HEK293 (cell line): Measurements from ENCODE around the gene CNIH3.

Experiments used
- CTCF ChIA-PET: fragments of 350-600 bp; formaldehyde crosslinking; extraction: SDS; loops from one replicate; lab custom pipeline; 2021; ENCODE audit warnings: antibody characterized with exemption; lab: Yijun Ruan, JAX
- POLR2A ChIA-PET: fragments of 300-600 bp; formaldehyde crosslinking; extraction: SDS; loops from one replicate; lab custom pipeline; 2020; ENCODE audit warnings: antibody characterized with exemption, inconsistent platforms; lab: Yijun Ruan, JAX
- H3K27ac ChIP-seq: fragments of 200-500 bp; sonication (Bioruptor generic); 2 replicates; pipeline ENCODE4 v1.5.1; 2014; ENCODE audit warnings: low read depth, low read length, control low read depth, inconsistent platforms; ENCODE audit errors: extremely low read depth
- H3K36me3 ChIP-seq, 2 experiments: fragments of 200-500 bp in 1 of 2; sonication (Bioruptor generic) in 1 of 2; 1 replicate in 1 of 2; 2 replicates in 1 of 2; pipeline ENCODE4 v1.5.1; 2014 to 2017; ENCODE audit warnings: inconsistent platforms in 2 of 2, low read length in 2 of 2; ENCODE audit not compliant: control insufficient read depth in 2 of 2, insufficient read depth in 1 of 2
- H3K4me1 ChIP-seq: fragments of 200-500 bp; sonication (Bioruptor generic); 2 replicates; pipeline ENCODE4 v1.5.1; 2014; ENCODE audit warnings: mild to moderate bottlenecking, low read length, inconsistent platforms; ENCODE audit not compliant: control insufficient read depth, insufficient read depth
- H3K4me3 ChIP-seq: 2 replicates; pipeline ENCODE4 v1.5.1; 2011; ENCODE audit warnings: low read depth, mild to moderate bottlenecking, control low read depth, low read length, moderate library complexity
- H3K9me3 ChIP-seq: fragments of 200-500 bp; sonication (Bioruptor generic); 2 replicates; pipeline ENCODE4 v1.5.1; 2014; ENCODE audit warnings: low read depth, low read length, inconsistent platforms; ENCODE audit not compliant: control insufficient read depth, insufficient read depth
- BCL6B ChIP-seq: fragments of 450-650 bp; formaldehyde crosslinking; IDR thresholded peaks from 2 replicates; pipeline ENCODE4 v1.5.1; 2017; ENCODE audit warnings: missing biosample characterization, missing genetic modification characterization
- ELK4 ChIP-seq: IDR thresholded peaks from 2 replicates; pipeline ENCODE4 v1.6.1; 2011; ENCODE audit warnings: mild to moderate bottlenecking, low read depth, low read length, borderline replicate concordance
- GLI2 ChIP-seq: fragments of 450-650 bp; formaldehyde crosslinking; IDR thresholded peaks from 2 replicates; pipeline ENCODE4; 2017; ENCODE audit warnings: missing biosample characterization, missing genetic modification characterization, low read depth, borderline replicate concordance
- HOXD13 ChIP-seq: sonication (generic); formaldehyde crosslinking; IDR thresholded peaks from 2 replicates; pipeline ENCODE4 v1.8.0; 2022; ENCODE audit warnings: missing genetic modification reagents, borderline replicate concordance
- SP7 ChIP-seq: fragments of 450-650 bp; formaldehyde crosslinking; IDR thresholded peaks from 2 replicates; pipeline ENCODE4 v1.5.1; 2016; ENCODE audit warnings: missing biosample characterization, missing genetic modification characterization
- TSHZ1 ChIP-seq: fragments of 450-650 bp; formaldehyde crosslinking; IDR thresholded peaks from 2 replicates; pipeline ENCODE4 v1.5.1; 2016; ENCODE audit warnings: missing biosample characterization, missing genetic modification characterization, borderline replicate concordance
- ZFHX2 ChIP-seq: fragments of 450-650 bp; formaldehyde crosslinking; conservative IDR thresholded peaks from 2 replicates; pipeline ENCODE4 v1.5.1; 2016; ENCODE audit warnings: missing biosample characterization, missing genetic modification characterization
- ZFP37 ChIP-seq: fragments of 450-650 bp; formaldehyde crosslinking; IDR thresholded peaks from 2 replicates; pipeline ENCODE4 v1.5.1; 2016; ENCODE audit warnings: missing biosample characterization, missing genetic modification characterization
- ZNF221 ChIP-seq: fragments of 450-650 bp; formaldehyde crosslinking; IDR thresholded peaks from 2 replicates; pipeline ENCODE4 v1.5.1; 2017; ENCODE audit warnings: missing biosample characterization, missing genetic modification characterization, borderline replicate concordance
- ZNF239 ChIP-seq: fragments of 450-650 bp; formaldehyde crosslinking; IDR thresholded peaks from 2 replicates; pipeline ENCODE4 v1.5.1; 2016; ENCODE audit warnings: missing biosample characterization, missing genetic modification characterization
- ZNF248 ChIP-seq: fragments of 450-650 bp; formaldehyde crosslinking; IDR thresholded peaks from 2 replicates; pipeline ENCODE4 v1.5.1; 2017; ENCODE audit warnings: missing biosample characterization, missing genetic modification characterization
- ZNF266 ChIP-seq: fragments of 450-650 bp; formaldehyde crosslinking; IDR thresholded peaks from 2 replicates; pipeline ENCODE4 v1.5.1; 2016; ENCODE audit warnings: missing biosample characterization, missing genetic modification characterization, low read depth
- ZNF350 ChIP-seq: fragments of 450-650 bp; formaldehyde crosslinking; IDR thresholded peaks from 2 replicates; pipeline ENCODE4 v1.5.0; 2017; ENCODE audit warnings: missing biosample characterization, mild to moderate bottlenecking, missing genetic modification characterization
- ZNF366 ChIP-seq: fragments of 450-650 bp; formaldehyde crosslinking; conservative IDR thresholded peaks from 2 replicates; pipeline ENCODE4 v1.5.1; 2016; ENCODE audit warnings: missing biosample characterization, missing genetic modification characterization
- ZNF416 ChIP-seq: fragments of 450-650 bp; formaldehyde crosslinking; IDR thresholded peaks from 2 replicates; pipeline ENCODE4 v1.5.1; 2016; ENCODE audit warnings: missing biosample characterization, missing genetic modification characterization
- ZNF423 ChIP-seq: fragments of 450-650 bp; formaldehyde crosslinking; IDR thresholded peaks from 2 replicates; pipeline ENCODE4 v1.5.1; 2016; ENCODE audit warnings: missing biosample characterization, missing genetic modification characterization
- ZNF449 ChIP-seq: fragments of 450-650 bp; formaldehyde crosslinking; IDR thresholded peaks from 2 replicates; pipeline ENCODE4 v1.5.1; 2017; ENCODE audit warnings: missing biosample characterization, mild to moderate bottlenecking, missing genetic modification characterization, moderate library complexity
- ZNF473 ChIP-seq: fragments of 450-650 bp; formaldehyde crosslinking; IDR thresholded peaks from 2 replicates; pipeline ENCODE4 v1.5.1; 2017; ENCODE audit warnings: missing biosample characterization, missing genetic modification characterization
- ZNF514 ChIP-seq: fragments of 450-650 bp; formaldehyde crosslinking; IDR thresholded peaks from 2 replicates; pipeline ENCODE4 v1.5.1; 2016; ENCODE audit warnings: missing biosample characterization, missing genetic modification characterization
- ZNF621 ChIP-seq: fragments of 450-650 bp; formaldehyde crosslinking; IDR thresholded peaks from 2 replicates; pipeline ENCODE4 v1.5.1; 2017; ENCODE audit warnings: missing biosample characterization, missing genetic modification characterization
- ZNF776 ChIP-seq: fragments of 450-650 bp; formaldehyde crosslinking; IDR thresholded peaks from 2 replicates; pipeline ENCODE4 v1.5.0; 2017; ENCODE audit warnings: missing biosample characterization, missing genetic modification characterization, borderline replicate concordance
- ZNF837 ChIP-seq: fragments of 450-650 bp; formaldehyde crosslinking; IDR thresholded peaks from 2 replicates; pipeline ENCODE4 v1.5.1; 2016; ENCODE audit warnings: missing biosample characterization, missing genetic modification characterization
- ZSCAN5A ChIP-seq: fragments of 450-650 bp; formaldehyde crosslinking; IDR thresholded peaks from 2 replicates; pipeline ENCODE4 v1.5.1; 2016; ENCODE audit warnings: missing biosample characterization, missing genetic modification characterization

CNIH3 gene

GRCh38 chr1:224594360-224594759 lies 21.8 kb upstream of the CNIH3 start:
- POLR2A ChIA-PET = no interaction called here
- Histone ChIP-seq H3K4me1 (no peaks in the 10 kb centered on the region), H3K4me3 (no peak overlapping the region), H3K9me3 (no peaks in the 10 kb centered on the region), H3K36me3 (no peaks in the 10 kb centered on the region), H3K27ac (no peak overlapping the region)
- peak; percentile 94 for TF ChIP-seq ZNF266 (tag by site-specific recombination)
- no peak for TF ChIP-seq ZNF239 (tag by site-specific recombination)
- CTCF ChIA-PET = interaction anchor here (0.6 to 2.7 kb wide), 2 partner anchors 81 to 1316 kb away, joined by 3 to 12 read pairs; no protein-coding TSS in a partner anchor

- TF ChIP-seq ZNF248 (no peak), BCL6B (tag by site-specific recombination) (no peak), ZNF423 (tag by site-specific recombination) (no peak), ZNF621 (tag by site-specific recombination) (no peak), ZNF350 (no peak), ZNF416 (tag by site-specific recombination) (no peak), ZNF837 (tag by site-specific recombination) (no peak), ZNF776 (tag by site-specific recombination) (no peak), ZNF514 (tag by site-specific recombination) (no peak), HOXD13 (CRISPR knock-in tag) (no peak), ELK4 (no peak), ZFP37 (tag by site-specific recombination) (no peak)
- no peaks in the 10 kb centered on the region for H3K36me3 ChIP-seq
- no peak overlapping the region for H3K4me3 ChIP-seq
- H3K4me1 ChIP-seq = no peaks in the 10 kb centered on the region
- POLR2A ChIA-PET = no interaction called here
- CTCF ChIA-PET = interaction anchor here (0.6 to 1.0 kb wide), 3 partner anchors 17 to 257 kb away, joined by 3 to 5 read pairs (median 3); no protein-coding TSS in a partner anchor
- no peaks in the 10 kb centered on the region for H3K9me3 ChIP-seq
- H3K27ac ChIP-seq = no peak overlapping the region
These were observed 21.3 kb upstream of the CNIH3 start for GRCh38 chr1:224594851-224595250.

- no peak overlapping the region for H3K4me3 ChIP-seq
- ChIA-PET POLR2A (no interaction called here), CTCF (interaction anchor here (0.6 to 1.1 kb wide), 2 partner anchors 20 to 142 kb away, joined by 3 to 4 read pairs; no protein-coding TSS in a partner anchor)
- no peak overlapping the region for H3K27ac ChIP-seq
- no peaks in the 10 kb centered on the region for H3K36me3 ChIP-seq
- no peaks in the 10 kb centered on the region for H3K9me3 ChIP-seq
- H3K4me1 ChIP-seq = no peaks in the 10 kb centered on the region
- no peak for TF ChIP-seq ZNF473 (tag by site-specific recombination)
- no peak for TF ChIP-seq GLI2 (tag by site-specific recombination)
- TF ChIP-seq ZSCAN5A (tag by site-specific recombination) = no peak
- TF ChIP-seq SP7 (tag by site-specific recombination) = no peak
- TF ChIP-seq ZFHX2 = peak; percentile 50
- TF ChIP-seq TSHZ1 (tag by site-specific recombination) = no peak
- TF ChIP-seq ZNF221 (tag by site-specific recombination) = no peak
- TF ChIP-seq ZNF449 (tag by site-specific recombination) = no peak
- no peak for TF ChIP-seq ZNF366 (tag by site-specific recombination)
These were observed 10.5 kb upstream of the CNIH3 start for GRCh38 chr1:224605482-224606181.
